ENCODE results near the gene SPACA6. TPM values are rescaled to one million over a fixed set of nuclear protein-coding genes. Genes with fewer than 3 reads are reported as not detected.

SPACA6 gene
- total RNA-seq, 6 donors from 2014 or later = 6.2 to 157 (median 19.7) TPM

DNA sequence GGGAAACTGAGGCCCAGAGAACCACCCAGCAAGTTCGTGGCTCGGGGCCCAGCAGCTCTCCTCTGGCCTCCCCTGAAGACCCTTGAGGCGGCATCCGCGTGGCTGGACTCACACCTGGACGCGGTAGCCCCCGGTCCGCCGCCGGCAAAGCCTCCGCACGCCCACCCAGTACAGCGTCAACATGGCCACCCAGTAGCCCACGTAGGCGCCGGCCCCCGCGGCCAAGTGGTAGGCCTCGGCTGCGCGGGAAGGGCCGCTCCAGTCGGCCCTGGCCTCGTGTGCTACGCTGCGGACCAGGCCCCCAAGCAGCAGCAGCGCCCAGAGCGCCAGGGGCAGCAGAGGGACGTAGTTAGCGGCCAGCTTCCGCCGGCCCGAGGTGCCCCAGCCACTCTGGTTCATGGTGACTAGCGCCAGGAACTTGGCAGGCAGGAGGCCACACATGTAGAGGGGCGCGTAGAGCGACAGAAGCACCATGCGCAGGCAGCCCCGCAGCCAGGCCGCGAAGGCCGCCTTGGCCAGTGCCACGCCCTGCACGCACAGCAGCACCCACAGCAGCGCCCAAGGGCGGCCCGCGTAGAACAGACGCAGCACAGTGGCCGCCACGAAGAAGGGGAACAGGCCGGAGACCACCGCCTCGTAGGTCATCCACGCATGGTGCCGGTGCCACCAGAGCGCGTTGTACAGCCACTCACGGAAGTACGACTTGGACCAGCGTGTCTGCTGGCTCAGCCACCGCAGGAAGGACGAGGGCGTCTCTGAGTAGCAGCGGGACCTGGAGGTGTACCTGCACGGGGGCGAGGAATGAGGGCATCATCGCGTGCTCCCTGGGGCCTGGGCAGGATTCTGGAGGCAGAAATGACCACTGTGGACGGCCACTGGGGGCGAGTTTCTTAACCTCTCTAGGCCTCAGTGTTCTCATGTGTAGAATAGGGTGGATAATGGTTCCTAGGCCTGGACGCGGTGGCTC, 20.5 kb downstream of the SPACA6 start:
- 92 to 94% methylated on average over 33 to 43 of the region's 74 CpGs for WGBS, 2 donors
- TF ChIP-seq POLR2A (IDR thresholded peaks at IDR 0.05) = no peak
- no peak for TF ChIP-seq EP300 (IDR thresholded peaks at IDR 0.05)
- no peak for TF ChIP-seq POLR2AphosphoS5 (IDR thresholded peaks at IDR 0.05)
- TF ChIP-seq, protein P1, sequence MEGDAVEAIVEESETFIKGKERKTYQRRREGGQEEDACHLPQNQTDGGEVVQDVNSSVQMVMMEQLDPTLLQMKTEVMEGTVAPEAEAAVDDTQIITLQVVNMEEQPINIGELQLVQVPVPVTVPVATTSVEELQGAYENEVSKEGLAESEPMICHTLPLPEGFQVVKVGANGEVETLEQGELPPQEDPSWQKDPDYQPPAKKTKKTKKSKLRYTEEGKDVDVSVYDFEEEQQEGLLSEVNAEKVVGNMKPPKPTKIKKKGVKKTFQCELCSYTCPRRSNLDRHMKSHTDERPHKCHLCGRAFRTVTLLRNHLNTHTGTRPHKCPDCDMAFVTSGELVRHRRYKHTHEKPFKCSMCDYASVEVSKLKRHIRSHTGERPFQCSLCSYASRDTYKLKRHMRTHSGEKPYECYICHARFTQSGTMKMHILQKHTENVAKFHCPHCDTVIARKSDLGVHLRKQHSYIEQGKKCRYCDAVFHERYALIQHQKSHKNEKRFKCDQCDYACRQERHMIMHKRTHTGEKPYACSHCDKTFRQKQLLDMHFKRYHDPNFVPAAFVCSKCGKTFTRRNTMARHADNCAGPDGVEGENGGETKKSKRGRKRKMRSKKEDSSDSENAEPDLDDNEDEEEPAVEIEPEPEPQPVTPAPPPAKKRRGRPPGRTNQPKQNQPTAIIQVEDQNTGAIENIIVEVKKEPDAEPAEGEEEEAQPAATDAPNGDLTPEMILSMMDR (IDR thresholded peaks at IDR 0.05) = no peak
- no peaks in the 10 kb centered on the region for H3K4me1 ChIP-seq
- DNase-seq = peak in 1 of 2 donors; percentile 78
- no peak overlapping the region for H3K27ac ChIP-seq
- ATAC-seq (ENCODE audit: low FRiP score in 2 of 2) = peak; percentile 0 to 42
- no peaks in the 10 kb centered on the region for H3K36me3 ChIP-seq
- no peaks in the 10 kb centered on the region for H3K9me3 ChIP-seq
- no peak overlapping the region for H3K4me3 ChIP-seq
- H3K27me3 ChIP-seq = peaks cover 0 to under 1% (median 0%) of the 10 kb centered on the region in 4 donors

DNA sequence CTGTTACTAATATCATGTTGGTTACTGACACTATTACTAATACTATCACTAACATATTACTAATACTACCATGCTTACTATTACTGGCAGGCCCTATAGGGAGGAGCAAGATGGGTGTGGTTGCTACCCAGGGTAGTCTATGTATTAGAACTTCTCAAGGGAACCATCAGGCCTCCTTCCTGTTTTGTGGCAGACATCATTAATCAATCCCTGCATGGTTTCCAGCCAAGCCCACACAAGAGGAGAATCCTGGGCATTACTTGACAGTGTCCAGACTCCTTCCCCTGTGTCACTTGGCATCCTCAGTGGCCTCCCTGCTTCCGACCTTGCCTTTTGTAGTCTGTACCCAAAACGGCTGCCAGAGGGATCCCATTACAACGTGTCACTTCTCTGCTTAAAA, 21.7 kb downstream of the SPACA6 start:
- H3K9me3 ChIP-seq = no peaks in the 10 kb centered on the region
- no peak overlapping the region for H3K27ac ChIP-seq
- 53 to 58% methylated on average over 3 of the region's 3 CpGs for WGBS, 2 donors
- peak in 1 of 2 donors; percentile 55 for ATAC-seq (ENCODE audit: low FRiP score in 2 of 2)
- H3K4me3 ChIP-seq = no peak overlapping the region
- DNase-seq = no peak
- H3K36me3 ChIP-seq = no peaks in the 10 kb centered on the region
- H3K4me1 ChIP-seq = peaks cover 0 to 8% (median 7%) of the 10 kb centered on the region in 4 donors
- TF ChIP-seq POLR2AphosphoS5 (IDR thresholded peaks at IDR 0.05) (no peak), EP300 (IDR thresholded peaks at IDR 0.05) (no peak)
- TF ChIP-seq, protein P1 (IDR thresholded peaks at IDR 0.05) = no peak
- peaks cover 0 to 13% (median 5%) of the 10 kb centered on the region in 4 donors for H3K27me3 ChIP-seq

DNA sequence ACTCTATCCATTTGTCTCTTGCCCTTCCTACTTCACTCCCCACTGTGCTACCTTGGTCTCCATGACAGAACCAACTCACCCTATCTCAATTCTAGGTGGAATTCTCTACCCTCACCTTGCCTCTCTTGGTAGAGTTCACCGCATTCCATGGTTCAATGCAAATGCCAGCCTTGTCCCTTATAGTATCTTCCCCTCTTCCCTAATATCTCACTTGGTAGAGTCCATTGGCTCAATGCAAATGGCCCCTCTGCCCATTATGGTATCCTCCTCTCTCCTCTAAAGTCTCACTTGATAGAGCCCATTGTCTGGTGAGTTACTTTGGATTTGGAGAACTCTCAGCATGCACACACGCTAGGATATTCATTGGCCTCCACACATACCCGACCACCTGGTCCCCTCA, 22.7 kb downstream of the SPACA6 start:
- Histone ChIP-seq H3K27me3 (peaks cover 0 to 17% (median 11%) of the 10 kb centered on the region in 4 donors), H3K9me3 (no peaks in the 10 kb centered on the region), H3K4me3 (no peak overlapping the region), H3K36me3 (no peaks in the 10 kb centered on the region), H3K27ac (no peak overlapping the region), H3K4me1 (peaks cover 0 to 9% (median 7%) of the 10 kb centered on the region in 4 donors)
- TF ChIP-seq, protein P1 (IDR thresholded peaks at IDR 0.05) = no peak
- no peak for TF ChIP-seq POLR2AphosphoS5 (IDR thresholded peaks at IDR 0.05)
- no peak for TF ChIP-seq EP300 (IDR thresholded peaks at IDR 0.05)
- TF ChIP-seq POLR2A (IDR thresholded peaks at IDR 0.05) = no peak
- ATAC-seq (ENCODE audit: low FRiP score in 2 of 2) (no peak), DNase-seq (no peak)
- 85 to 90% methylated on average over 3 of the region's 3 CpGs for WGBS, 2 donors

DNA sequence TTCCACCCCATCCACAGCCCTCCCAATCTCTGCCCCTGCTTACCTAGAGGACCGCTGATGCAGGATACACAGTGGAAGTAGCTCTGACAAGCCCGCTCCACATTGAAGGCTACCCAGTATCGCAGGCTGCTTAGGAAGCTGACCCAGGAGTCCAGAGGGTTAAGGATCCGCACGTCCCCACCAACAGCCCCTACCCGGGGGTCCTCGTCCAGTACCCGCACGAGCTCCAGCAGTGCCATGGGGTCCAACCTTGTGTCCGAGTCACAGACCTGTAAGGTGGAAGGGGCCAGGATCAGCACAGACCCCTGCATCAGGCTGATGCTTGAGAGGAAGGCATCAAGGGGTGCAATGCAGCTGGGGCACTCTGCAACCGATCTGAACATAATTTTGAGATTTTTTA, 23.8 kb downstream of the SPACA6 start:
- H3K27ac ChIP-seq = no peak overlapping the region
- TF ChIP-seq POLR2A (IDR thresholded peaks at IDR 0.05) (no peak), POLR2AphosphoS5 (IDR thresholded peaks at IDR 0.05) (no peak), EP300 (IDR thresholded peaks at IDR 0.05) (no peak)
- TF ChIP-seq, protein P1 (IDR thresholded peaks at IDR 0.05) = no peak
- peaks cover 0 to 9% (median 7%) of the 10 kb centered on the region in 4 donors for H3K4me1 ChIP-seq
- H3K36me3 ChIP-seq = no peaks in the 10 kb centered on the region
- no peaks in the 10 kb centered on the region for H3K9me3 ChIP-seq
- peaks cover 0 to 21% (median 11%) of the 10 kb centered on the region in 4 donors for H3K27me3 ChIP-seq
- no peak overlapping the region for H3K4me3 ChIP-seq
- no peak for DNase-seq
- 84 to 88% methylated on average over 11 of the region's 11 CpGs for WGBS, 2 donors
- no peak for ATAC-seq (ENCODE audit: low FRiP score in 2 of 2)
